OCI-LY1 (cell line): ENCODE measurements around the gene MCAT.

Experiments used
- H2AFZ ChIP-seq: fragments of 200-600 bp; sonication (generic), shearing (Covaris generic); 2 replicates; pipeline ENCODE4 v1.6.0; 2014; ENCODE audit warnings: antibody characterized with exemption, mild to moderate bottlenecking, low read length
- H3F3A ChIP-seq: fragments of 200-600 bp; sonication (generic), shearing (Covaris generic); 2 replicates; pipeline ENCODE4 v1.6.0; 2014; ENCODE audit warnings: mild to moderate bottlenecking, antibody characterized with exemption, low read length, moderate library complexity; ENCODE audit not compliant: insufficient read depth
- H3K27ac ChIP-seq: fragments of 200-600 bp; sonication (generic); 2 replicates; pipeline ENCODE4 v1.5.1; 2014; ENCODE audit warnings: low read length, mixed run types, mild to moderate bottlenecking, low read depth; ENCODE audit not compliant: poor library complexity, severe bottlenecking
- H3K27me3 ChIP-seq: fragments of 200-600 bp; sonication (generic); 2 replicates; pipeline ENCODE4 v1.6.0; 2014; ENCODE audit warnings: antibody characterized with exemption, mild to moderate bottlenecking, low read length, moderate library complexity; ENCODE audit not compliant: insufficient read depth
- H3K36me3 ChIP-seq: fragments of 200-600 bp; sonication (generic); 2 replicates; pipeline ENCODE4 v1.6.1; 2014; ENCODE audit warnings: mild to moderate bottlenecking, antibody characterized with exemption, low read length, moderate library complexity, mixed read lengths; ENCODE audit not compliant: insufficient read depth
- H3K4me1 ChIP-seq: fragments of 200-600 bp; sonication (generic); 2 replicates; pipeline ENCODE4 v1.5.1; 2014; ENCODE audit warnings: mild to moderate bottlenecking, low read length, moderate library complexity; ENCODE audit not compliant: insufficient read depth, severe bottlenecking
- H3K4me2 ChIP-seq: fragments of 200-600 bp; sonication (generic), shearing (Covaris generic); 2 replicates; pipeline ENCODE4 v1.6.1; 2014; ENCODE audit warnings: low read length
- H3K4me3 ChIP-seq: fragments of 200-600 bp; sonication (generic); 2 replicates; pipeline ENCODE4 v1.5.1; 2014; ENCODE audit warnings: low read length, low read depth, mild to moderate bottlenecking, mixed read lengths; ENCODE audit not compliant: poor library complexity, severe bottlenecking
- H3K79me2 ChIP-seq: fragments of 200-600 bp; shearing (Covaris generic); 2 replicates; pipeline ENCODE4 v1.6.1; 2016; ENCODE audit warnings: mixed run types, low read length, mixed read lengths; ENCODE audit not compliant: insufficient read depth
- H3K9ac ChIP-seq: fragments of 200-600 bp; sonication (generic), shearing (Covaris generic); 2 replicates; pipeline ENCODE4 v1.6.1; 2014; ENCODE audit warnings: mild to moderate bottlenecking, low read length, mixed read lengths
- H3K9me2 ChIP-seq: fragments of 200-600 bp; sonication (generic), shearing (Covaris generic); 2 replicates; pipeline ENCODE4 v1.6.1; 2014; ENCODE audit warnings: low read depth, mild to moderate bottlenecking, low read length, mixed read lengths
- H3K9me3 ChIP-seq: fragments of 200-600 bp; shearing (Covaris generic); 2 replicates; pipeline ENCODE4 v1.6.1; 2014; ENCODE audit warnings: low read length, mixed read lengths
- H4K20me1 ChIP-seq: fragments of 200-600 bp; sonication (generic), shearing (Covaris generic); 2 replicates; pipeline ENCODE4 v1.6.0; 2016; ENCODE audit warnings: mild to moderate bottlenecking, low read length; ENCODE audit not compliant: insufficient read depth
- EZH2 ChIP-seq: fragments of 200-600 bp; sonication (generic), shearing (Covaris generic); IDR thresholded peaks from 2 replicates; pipeline ENCODE4 v1.8.0; 2017; ENCODE audit warnings: borderline replicate concordance, mixed run types, mild to moderate bottlenecking, antibody characterized with exemption, low read length, moderate library complexity, mixed read lengths
- TF ChIP-seq, protein P1 (sequence below): fragments of 200-600 bp; sonication (generic), shearing (Covaris generic); IDR thresholded peaks from 2 replicates; pipeline ENCODE4 v1.5.1; 2017; ENCODE audit warnings: mild to moderate bottlenecking, antibody characterized with exemption, low read length, moderate library complexity, mixed read lengths

Gene MCAT

DNA sequence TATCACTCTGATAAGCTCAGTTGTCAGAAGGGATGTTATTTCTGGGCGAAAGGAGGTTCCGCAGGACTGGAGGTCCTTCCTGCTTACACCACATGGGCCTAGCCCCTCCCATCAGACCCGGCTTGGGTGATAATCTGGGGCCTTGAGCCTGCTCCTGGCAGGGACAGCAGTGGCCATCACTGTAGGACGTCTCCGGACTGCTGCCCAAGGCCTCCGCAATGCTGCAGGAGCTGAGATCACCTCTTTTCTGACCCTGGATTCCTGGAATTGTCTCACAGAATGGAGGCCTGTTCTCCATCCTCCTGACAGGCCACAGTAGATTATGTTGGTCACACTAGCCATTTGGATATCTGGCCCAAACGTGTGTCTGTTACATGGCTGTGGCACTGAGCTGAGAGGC lies 41.9 kb downstream of the MCAT start:
- Histone ChIP-seq H3K9me2 (no peaks in the 10 kb centered on the region), H3K4me1 (peaks cover 12% of the 10 kb centered on the region), H3K9ac (no peak overlapping the region), H3K9me3 (peaks cover 7% of the 10 kb centered on the region; the same call in 1 of the 2 replicates), H3K4me2 (no peak overlapping the region), H3K27ac (no peak overlapping the region), H3K79me2 (no peaks in the 10 kb centered on the region), H3K36me3 (peaks cover 2% of the 10 kb centered on the region; the same call in 1 of the 2 replicates), H3K27me3 (no peaks in the 10 kb centered on the region), H2AFZ (no peak overlapping the region), H3K4me3 (no peak overlapping the region), H3F3A (no peaks in the 10 kb centered on the region), H4K20me1 (no peaks in the 10 kb centered on the region)
- TF ChIP-seq, protein P1, sequence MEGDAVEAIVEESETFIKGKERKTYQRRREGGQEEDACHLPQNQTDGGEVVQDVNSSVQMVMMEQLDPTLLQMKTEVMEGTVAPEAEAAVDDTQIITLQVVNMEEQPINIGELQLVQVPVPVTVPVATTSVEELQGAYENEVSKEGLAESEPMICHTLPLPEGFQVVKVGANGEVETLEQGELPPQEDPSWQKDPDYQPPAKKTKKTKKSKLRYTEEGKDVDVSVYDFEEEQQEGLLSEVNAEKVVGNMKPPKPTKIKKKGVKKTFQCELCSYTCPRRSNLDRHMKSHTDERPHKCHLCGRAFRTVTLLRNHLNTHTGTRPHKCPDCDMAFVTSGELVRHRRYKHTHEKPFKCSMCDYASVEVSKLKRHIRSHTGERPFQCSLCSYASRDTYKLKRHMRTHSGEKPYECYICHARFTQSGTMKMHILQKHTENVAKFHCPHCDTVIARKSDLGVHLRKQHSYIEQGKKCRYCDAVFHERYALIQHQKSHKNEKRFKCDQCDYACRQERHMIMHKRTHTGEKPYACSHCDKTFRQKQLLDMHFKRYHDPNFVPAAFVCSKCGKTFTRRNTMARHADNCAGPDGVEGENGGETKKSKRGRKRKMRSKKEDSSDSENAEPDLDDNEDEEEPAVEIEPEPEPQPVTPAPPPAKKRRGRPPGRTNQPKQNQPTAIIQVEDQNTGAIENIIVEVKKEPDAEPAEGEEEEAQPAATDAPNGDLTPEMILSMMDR: no peak
- no peak for TF ChIP-seq EZH2

DNA sequence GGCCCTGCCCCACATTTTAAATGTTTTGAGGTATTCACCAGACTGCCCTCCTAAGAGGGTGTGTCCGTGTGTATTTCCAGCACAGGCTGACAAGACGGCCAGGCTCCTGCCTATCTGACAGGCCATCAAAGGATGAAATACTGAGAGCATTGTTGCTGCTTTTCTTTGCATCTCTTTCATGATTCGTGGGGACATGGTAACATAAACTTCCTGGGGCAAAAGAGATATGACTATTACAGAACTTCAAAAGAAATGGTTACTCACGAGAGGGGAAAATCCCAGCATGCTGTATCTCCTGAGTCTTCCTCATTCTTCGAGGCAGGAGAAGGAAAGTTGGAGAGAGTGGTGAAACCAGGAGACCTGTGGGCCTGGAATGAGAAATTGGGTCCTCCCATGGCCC lies 43.0 kb downstream of the MCAT start:
- Histone ChIP-seq H4K20me1 (no peaks in the 10 kb centered on the region), H3K9me3 (peaks cover 7% of the 10 kb centered on the region), H3F3A (no peaks in the 10 kb centered on the region), H3K9me2 (no peaks in the 10 kb centered on the region), H3K79me2 (no peaks in the 10 kb centered on the region), H3K4me2 (no peak overlapping the region), H3K27me3 (no peaks in the 10 kb centered on the region), H3K4me3 (no peak overlapping the region), H3K27ac (no peak overlapping the region), H2AFZ (no peak overlapping the region), H3K4me1 (peaks cover 12% of the 10 kb centered on the region), H3K9ac (no peak overlapping the region), H3K36me3 (peaks cover 2% of the 10 kb centered on the region; the same call in 1 of the 2 replicates)
- no peak for TF ChIP-seq EZH2
- TF ChIP-seq, protein P1: no peak

DNA sequence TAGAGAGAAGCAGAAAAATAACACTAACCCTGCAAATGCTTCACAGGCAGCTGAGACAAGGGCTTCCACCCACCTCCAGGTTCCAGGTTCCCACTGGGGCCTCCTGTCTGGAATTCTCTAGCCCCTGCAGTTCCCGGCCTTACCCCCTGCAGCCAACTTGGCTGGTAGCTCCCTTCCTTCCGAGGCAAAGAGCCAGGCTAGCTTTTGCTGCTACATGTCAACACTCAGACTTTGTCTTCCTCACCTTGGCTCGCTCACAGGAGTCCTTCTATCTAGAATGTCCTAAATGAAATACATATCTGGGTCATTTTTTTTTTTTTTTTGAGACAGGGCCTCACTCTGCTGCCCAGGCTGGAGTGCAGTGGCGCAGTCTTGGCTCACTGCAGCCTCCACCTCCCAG lies 44.1 kb downstream of the MCAT start:
- peaks cover 2% of the 10 kb centered on the region; the same call in 1 of the 2 replicates for H3K36me3 ChIP-seq
- no peaks in the 10 kb centered on the region for H4K20me1 ChIP-seq
- no peak for TF ChIP-seq EZH2
- TF ChIP-seq, protein P1: no peak
- peaks cover 15% of the 10 kb centered on the region for H3K4me1 ChIP-seq
- H3K9ac ChIP-seq: no peak overlapping the region
- no peak overlapping the region for H2AFZ ChIP-seq
- no peak overlapping the region for H3K4me2 ChIP-seq
- H3K9me3 ChIP-seq: peaks cover 9% of the 10 kb centered on the region
- H3K27ac ChIP-seq: no peak overlapping the region
- H3K9me2 ChIP-seq: no peaks in the 10 kb centered on the region
- no peaks in the 10 kb centered on the region for H3K79me2 ChIP-seq
- H3K4me3 ChIP-seq: no peak overlapping the region
- no peaks in the 10 kb centered on the region for H3F3A ChIP-seq
- no peaks in the 10 kb centered on the region for H3K27me3 ChIP-seq
